NCI-H345 treated with DMSO at 0.1 percent for 48 hours (cell line): Measurements from ENCODE around the gene PGP.

ENCODE experiments used
- DNase-seq: peaks from one replicate; lab custom pipeline; 2025; ENCODE audit not compliant: unreplicated experiment; lab: John Stamatoyannopoulos, UW

Gene PGP

DNA sequence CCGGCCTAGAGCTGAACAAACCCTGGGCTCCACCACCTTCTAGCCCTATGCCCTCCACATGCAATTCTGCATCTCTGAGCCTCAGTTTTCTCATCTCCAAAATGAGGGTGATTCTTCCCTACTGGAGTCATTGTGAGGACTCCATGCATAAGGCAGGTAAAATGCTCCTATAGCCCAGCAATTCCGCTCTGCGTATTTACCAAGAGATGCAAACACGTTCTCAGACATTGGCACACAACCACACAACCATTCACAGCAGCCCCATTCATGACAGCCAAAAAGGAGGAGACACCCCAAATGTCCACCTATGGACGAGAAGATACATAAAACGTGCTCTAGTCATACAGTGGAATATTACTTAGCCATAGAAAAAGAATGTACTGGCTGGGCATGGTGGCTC is 14.3 kb downstream of the PGP start:
- no peak for DNase-seq

GRCh38 chr16:2199621-2200139 is 15.0 kb downstream of the PGP start:
- DNase-seq, result no peak

DNA sequence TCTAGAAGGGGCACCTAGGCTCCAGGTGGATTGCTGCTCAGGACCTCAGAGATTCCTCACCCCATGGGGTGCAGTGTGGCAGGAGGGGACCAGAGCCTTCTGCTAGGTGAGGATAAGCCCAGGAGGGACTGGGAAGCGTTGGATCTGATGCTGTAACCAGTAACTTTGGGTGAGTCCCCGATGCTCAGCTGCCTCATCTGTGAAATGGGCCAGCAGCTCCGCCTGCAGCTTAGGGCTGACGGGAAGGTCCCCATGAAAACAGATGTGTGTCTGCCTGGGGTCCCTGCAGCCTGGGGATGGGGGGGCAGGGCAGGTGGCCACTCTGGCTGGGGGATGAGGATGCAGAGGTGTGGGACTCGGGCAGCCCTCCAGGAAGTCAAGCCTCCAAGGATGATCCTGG is 15.5 kb downstream of the PGP start:
- DNase-seq, result no peak

GRCh38 chr16:2198283-2198682 is 16.4 kb downstream of the PGP start:
- no peak for DNase-seq

DNA sequence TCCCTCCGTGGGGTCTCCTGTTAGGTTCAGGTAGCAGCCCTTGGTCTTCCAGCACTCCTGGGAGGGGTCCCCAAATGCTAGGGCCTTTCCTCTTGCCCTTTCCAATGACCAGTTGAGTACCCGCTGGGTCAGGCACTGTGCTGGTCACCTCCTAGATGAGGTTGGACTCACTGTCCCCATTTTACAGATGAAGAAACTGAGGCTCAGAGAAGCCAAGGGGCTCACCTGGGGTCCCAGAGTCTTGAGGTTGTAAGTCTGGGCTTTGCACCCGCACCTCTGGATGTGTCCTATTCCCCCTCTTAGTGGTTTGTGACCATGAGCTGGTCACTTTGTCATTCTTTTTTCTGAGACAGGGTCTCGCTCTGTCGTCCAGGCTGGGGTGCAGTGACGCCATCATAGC is 16.9 kb downstream of the PGP start:
- DNase-seq, result no peak

DNA sequence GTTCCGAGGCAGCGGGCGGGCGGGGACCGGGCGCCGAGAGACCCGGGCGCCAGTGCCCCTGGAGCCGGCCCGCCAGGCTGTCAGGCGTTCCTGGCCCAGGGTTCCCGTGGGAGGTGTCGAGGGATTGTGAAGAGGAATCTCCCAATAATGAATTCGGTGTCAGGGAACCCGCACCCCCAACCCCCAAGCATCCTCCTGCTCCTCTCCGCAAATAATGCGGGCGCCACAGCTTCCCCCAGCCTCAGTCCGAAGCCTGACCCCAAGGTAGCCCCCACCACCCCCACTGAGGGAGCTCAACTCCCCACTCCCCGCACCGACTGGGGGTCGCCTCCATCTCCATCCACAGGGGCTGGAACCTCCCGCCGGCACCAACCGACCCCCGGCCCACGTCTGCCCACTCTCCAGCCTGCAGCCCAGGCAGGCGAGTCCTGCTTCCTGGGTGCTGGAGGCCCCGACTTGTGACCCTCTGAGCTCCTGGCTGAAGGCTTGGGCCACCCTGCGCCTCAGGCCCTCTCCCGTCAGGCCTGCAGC is 17.6 kb downstream of the PGP start:
- DNase-seq, result no peak

- no peak for DNase-seq
These were observed 18.3 kb downstream of the PGP start, which contains the start of gene CASKIN1 for GRCh38 chr16:2196162-2196980. Gene CASKIN1, minus strand, starts transcription at chr16:2196605. Its CDS starts 173 bp downstream, at chr16:2196432.

DNA sequence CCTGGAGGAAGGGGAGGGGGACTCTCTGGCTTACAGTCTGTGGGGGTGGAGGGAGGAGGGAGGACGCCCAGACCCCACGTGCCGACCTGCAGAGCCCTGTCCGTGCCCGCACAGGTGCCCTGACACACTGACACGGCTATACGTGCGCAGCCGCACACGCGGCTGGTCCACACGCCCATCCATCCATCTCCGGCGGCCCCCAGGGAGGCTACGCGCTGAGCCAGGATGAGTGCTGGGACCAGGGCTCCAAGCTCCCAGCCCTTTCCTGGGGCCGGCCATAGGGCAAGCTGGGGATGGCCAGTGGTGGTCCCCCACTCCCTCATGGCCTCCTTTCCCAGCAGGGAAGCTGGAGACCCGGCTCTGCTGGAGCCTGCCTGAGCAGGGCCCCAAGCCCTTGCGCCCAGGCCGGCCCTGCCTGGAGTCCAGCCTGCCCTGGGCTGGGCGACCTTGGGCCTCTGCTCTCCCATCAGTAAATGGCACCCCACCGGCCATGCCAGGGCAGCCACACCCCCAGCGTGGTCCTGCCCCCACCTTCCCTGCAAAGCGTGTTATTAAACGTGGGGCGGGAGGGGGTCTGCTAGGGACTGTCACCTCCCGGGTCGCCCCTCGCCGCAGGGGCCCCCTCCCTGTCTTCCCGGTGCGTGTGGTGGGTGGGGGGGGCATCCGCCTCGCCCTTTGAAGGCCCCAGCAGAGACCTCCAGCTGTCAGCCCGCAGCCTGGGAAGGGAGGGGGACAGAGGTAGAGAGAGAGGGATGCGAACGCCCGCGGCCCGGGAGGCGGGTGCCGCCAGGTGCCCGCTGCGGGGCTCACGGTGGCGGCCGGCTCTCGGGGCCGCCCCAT is 19.1 kb downstream of the PGP start:
- no peak for DNase-seq

GRCh38 chr16:2194852-2195321 is 19.8 kb downstream of the PGP start:
- peak; percentile 35 for DNase-seq

DNA sequence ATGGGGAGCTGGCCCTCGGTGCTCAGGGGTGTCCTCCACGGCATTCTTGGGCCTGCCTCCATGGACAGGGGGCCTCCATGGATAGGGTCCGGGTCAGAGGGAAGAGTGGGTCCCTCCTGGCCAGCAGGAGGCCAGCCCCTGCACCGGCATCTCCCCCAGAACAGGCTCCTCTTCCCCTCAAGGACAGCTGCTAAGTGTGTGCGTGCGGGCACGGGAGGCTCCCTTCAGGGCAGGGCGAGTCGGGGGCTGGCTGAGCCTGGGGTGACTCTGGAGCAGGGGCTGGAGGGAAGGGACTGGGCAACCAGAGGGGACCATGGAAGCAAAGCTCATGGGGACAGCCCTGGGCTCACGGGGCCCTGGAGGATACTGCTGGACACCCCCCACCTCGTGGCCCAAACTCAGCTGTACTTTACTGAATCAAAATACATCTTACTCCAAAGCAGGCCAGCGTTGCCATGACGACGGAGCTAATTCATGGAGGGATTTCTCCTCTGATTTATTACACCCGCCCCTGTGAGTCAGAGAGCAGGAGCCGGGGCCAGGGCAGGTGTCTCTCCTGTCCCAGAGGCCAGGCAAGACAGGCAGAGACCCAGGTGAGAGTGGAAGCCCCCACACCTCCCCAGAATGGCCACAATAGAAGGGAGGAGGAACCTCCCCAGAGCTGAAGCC is 20.3 kb downstream of the PGP start:
- DNase-seq, result no peak

DNA sequence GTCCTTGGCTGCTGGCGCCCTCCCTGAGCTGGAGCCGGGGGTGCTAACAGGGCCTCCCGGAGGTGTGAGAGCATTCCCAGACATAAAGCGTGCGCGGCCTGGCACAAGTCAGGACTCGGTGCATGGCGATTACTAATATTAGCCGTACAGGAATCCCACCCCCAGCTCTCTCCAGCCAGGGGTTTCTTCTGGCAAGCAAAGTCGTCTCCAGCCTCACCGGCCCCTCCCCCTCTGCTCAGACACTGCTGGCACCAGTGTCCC is 23.3 kb downstream of the PGP start:
- DNase-seq, result no peak

- no peak for DNase-seq
These were observed 23.8 kb downstream of the PGP start for GRCh38 chr16:2190659-2191445.

DNA sequence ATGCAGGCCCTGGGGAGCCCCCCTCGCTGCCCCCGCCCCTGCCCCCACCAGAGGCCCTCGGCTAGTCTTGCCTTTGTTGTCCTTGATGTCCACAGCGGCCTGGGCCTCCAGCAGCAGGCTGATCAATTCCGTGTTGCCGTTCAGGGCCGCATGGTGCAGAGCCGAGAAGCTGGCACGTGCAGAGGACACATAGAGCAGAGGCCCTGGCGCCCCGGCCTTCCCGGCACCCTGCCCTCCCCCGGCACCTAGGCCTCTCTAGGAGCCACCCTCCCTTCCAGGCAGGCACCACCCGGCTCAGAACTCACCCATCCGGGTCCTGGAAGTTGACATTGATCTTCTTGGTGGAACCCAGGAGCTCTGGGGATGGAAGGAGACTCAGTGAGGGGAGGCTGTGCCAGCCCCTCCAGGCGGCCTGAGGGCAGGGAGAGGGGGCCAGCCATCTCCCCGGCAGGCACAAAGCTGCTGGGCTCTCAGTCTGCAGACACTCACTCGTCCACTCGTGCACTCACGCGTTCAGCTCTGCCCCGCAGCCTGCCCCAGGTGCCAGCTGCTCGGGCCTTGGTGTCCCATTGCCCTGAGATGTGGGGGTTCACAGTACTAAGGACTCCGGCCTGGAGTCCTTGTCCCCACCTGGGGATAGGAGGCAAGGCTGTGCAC is 24.5 kb downstream of the PGP start:
- no peak for DNase-seq

GRCh38 chr16:2189252-2189893 is 25.3 kb downstream of the PGP start:
- no peak for DNase-seq

DNA sequence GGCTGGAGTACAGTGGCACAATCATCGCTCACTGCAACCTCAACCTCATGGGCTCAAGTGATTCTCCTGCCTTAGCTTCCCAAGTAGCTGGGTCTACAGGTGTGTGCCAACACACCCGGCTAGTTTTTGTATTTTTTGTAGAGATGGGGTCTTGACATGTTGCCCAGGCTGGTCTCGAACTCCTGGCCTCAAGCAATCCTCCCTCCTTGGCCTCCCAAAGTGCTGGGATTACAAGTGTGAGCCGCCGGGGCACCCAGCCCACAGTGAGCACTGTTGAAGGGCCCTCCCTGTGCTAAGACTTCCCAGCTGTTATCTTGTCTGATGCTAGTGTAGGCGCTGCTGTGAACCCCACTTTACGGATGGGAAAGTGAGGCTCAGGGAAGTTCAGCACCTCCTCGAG is 26.2 kb downstream of the PGP start:
- no peak for DNase-seq

GRCh38 chr16:2187212-2187611 is 27.4 kb downstream of the PGP start:
- DNase-seq, result no peak

DNA sequence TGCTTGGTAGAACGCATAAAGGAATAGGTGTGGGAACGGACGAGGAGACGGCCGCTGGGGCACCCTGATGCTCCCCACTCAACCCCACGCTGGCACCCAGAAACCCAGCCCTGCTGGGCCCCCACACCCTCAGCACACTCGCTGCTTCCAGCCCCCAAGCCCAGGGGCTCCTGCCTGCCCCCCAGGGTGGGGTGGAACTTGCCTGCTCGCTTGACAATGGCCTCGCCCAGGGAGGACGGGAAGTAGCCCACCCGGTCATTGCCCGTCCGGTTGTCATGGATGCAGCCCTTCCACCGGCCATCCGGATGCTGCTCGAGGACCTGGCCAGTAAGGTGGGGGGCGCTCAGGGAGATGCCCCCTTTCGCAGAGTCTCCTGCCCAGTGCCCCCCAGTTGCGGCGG is 28.1 kb downstream of the PGP start:
- DNase-seq, result no peak

DNA sequence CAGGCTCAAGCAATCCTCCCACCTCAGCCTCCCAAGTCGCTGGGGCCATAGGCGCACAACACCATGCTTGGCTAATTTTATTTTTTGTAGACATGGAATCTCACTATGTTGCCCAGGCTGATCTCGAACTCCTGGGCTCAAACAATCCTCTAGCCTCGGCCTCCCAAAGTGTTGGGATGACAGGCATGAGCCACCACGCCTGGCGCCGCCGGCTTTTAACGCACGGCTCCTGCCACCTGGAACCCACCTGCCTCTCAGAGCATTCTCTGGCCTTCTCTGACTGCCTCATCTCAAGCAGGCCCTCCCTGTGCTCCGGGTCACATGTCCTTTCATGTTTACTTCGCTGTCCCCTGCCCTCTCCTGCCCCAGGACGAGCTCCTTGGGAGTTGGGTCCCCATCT is 28.6 kb downstream of the PGP start:
- DNase-seq, result no peak

GRCh38 chr16:2184962-2185361 is 29.7 kb downstream of the PGP start:
- DNase-seq, result no peak

GRCh38 chr16:2184346-2184745 is 30.3 kb downstream of the PGP start:
- DNase-seq, result no peak
